Keratinocyte (primary cell): ENCODE data around the gene MYRIP.

Experiments
- EZH2 ChIP-seq: IDR thresholded peaks from one replicate; pipeline ENCODE4 v1.6.1; 2012; ENCODE audit warnings: inconsistent platforms, mild to moderate bottlenecking, low read length, moderate library complexity
- TF ChIP-seq, protein P1 (sequence below), 3 experiments: IDR thresholded peaks in 1 of 3; conservative IDR thresholded peaks in 1 of 3; optimal IDR thresholded peaks in 1 of 3; 2 replicates in 2 of 3; 3 replicates in 1 of 3; pipeline versions ENCODE3 to v1.5.1; 2011; ENCODE audit warnings: low read length in 3 of 3, mild to moderate bottlenecking in 3 of 3, moderate library complexity in 2 of 3, control low read depth in 1 of 3, inconsistent platforms in 1 of 3; ENCODE audit not compliant: insufficient read depth in 2 of 3; ENCODE audit errors: extremely low read depth in 1 of 3

DNA sequence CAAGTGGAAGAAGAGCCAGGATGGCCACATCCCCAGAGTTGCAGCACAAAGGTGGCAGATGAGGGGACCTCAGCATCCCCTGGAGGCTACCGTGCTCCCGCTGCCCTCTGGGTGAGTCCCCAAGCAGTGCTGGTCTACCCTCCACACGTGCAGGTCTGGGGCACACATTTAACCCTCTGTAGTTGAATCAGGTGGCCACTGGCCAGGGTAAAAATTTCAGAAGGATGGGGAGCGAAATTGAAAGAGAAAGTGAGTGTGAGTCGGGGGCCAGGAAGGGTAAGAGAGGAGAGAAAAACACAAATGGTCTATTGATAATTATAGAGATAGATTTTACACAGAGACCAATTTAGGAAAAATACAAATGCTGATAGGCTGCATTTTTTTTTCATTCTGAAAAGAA is 360.6 kb downstream of the MYRIP start:
- TF ChIP-seq, protein P1, sequence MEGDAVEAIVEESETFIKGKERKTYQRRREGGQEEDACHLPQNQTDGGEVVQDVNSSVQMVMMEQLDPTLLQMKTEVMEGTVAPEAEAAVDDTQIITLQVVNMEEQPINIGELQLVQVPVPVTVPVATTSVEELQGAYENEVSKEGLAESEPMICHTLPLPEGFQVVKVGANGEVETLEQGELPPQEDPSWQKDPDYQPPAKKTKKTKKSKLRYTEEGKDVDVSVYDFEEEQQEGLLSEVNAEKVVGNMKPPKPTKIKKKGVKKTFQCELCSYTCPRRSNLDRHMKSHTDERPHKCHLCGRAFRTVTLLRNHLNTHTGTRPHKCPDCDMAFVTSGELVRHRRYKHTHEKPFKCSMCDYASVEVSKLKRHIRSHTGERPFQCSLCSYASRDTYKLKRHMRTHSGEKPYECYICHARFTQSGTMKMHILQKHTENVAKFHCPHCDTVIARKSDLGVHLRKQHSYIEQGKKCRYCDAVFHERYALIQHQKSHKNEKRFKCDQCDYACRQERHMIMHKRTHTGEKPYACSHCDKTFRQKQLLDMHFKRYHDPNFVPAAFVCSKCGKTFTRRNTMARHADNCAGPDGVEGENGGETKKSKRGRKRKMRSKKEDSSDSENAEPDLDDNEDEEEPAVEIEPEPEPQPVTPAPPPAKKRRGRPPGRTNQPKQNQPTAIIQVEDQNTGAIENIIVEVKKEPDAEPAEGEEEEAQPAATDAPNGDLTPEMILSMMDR (optimal IDR thresholded peaks at IDR 0.05 in 1 of 3, IDR thresholded peaks at IDR 0.05 in 1 of 3, conservative IDR thresholded peaks at IDR 0.05 in 1 of 3; ENCODE audit: extremely low read depth in 1 of 3, insufficient read depth in 2 of 3, low read length in 3 of 3) = no peak
- TF ChIP-seq EZH2 = no peak
